Gastroesophageal sphincter (tissue), 3 donors: ENCODE data around the gene AACS.

Experiments
- POLR2A ChIP-seq, 2 donors: fragments of 450-650 bp; IDR thresholded peaks; one replicate each; pipeline ENCODE4 v1.6.1; 2017; ENCODE audit warnings: antibody characterized with exemption in 2 of 2, mild to moderate bottlenecking in 2 of 2, moderate library complexity in 1 of 2
- POLR2AphosphoS5 ChIP-seq: sonication (generic); formaldehyde crosslinking; IDR thresholded peaks from one replicate; pipeline ENCODE4 v1.6.1; 2017; ENCODE audit warnings: antibody characterized with exemption
- TF ChIP-seq, protein P1 (sequence below), 4 experiments: fragments of 200-600 bp in 2 of 4; fragments of 450-650 bp in 2 of 4; sonication (generic) in 1 of 4; IDR thresholded peaks; one replicate each; pipeline ENCODE4 v1.5.1; 2017 to 2019; ENCODE audit warnings: antibody characterized with exemption in 4 of 4, mild to moderate bottlenecking in 2 of 4, moderate library complexity in 2 of 4

DNA sequence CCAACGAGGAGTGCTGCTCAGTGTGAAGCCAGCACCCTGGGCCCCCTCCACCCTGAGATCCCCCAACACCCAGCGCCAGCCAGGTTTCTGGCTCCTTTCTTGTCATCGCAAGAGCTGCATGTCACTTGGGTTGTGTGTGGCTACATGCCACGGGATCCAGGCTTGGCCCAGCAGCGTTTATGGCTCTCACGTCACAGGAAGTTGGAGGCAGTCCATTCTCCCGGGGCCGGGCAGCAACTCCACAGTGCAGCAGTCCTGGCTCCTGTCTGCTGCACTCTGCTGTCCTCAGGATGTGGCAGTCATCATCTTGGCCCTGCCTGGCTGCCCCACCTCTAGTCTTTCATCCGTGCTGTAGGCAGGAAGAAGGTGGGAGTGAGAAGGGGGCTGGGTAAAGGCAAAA is 78.3 kb downstream of the AACS start:
- TF ChIP-seq, protein P1, sequence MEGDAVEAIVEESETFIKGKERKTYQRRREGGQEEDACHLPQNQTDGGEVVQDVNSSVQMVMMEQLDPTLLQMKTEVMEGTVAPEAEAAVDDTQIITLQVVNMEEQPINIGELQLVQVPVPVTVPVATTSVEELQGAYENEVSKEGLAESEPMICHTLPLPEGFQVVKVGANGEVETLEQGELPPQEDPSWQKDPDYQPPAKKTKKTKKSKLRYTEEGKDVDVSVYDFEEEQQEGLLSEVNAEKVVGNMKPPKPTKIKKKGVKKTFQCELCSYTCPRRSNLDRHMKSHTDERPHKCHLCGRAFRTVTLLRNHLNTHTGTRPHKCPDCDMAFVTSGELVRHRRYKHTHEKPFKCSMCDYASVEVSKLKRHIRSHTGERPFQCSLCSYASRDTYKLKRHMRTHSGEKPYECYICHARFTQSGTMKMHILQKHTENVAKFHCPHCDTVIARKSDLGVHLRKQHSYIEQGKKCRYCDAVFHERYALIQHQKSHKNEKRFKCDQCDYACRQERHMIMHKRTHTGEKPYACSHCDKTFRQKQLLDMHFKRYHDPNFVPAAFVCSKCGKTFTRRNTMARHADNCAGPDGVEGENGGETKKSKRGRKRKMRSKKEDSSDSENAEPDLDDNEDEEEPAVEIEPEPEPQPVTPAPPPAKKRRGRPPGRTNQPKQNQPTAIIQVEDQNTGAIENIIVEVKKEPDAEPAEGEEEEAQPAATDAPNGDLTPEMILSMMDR (IDR thresholded peaks at IDR 0.05), result no peak
- no peak for TF ChIP-seq POLR2AphosphoS5
- no peak for TF ChIP-seq POLR2A (IDR thresholded peaks at IDR 0.05)
